Osteocyte (in vitro differentiated cells): ENCODE data around the gene TRDN. TPM values are rescaled to one million over a fixed set of nuclear protein-coding genes. Genes with fewer than 3 reads are reported as not detected.

Source experiments
- DNase-seq: peaks from one replicate; pipeline ENCODE4 v3.0.0; 2021; ENCODE audit warnings: mixed read lengths; ENCODE audit not compliant: unreplicated experiment; ENCODE audit errors: extremely low spot score
- H3K27ac Mint-ChIP-seq: one replicate; pipeline ENCODE4 v1.8.0; 2021; ENCODE audit warnings: mild to moderate bottlenecking, mixed read lengths; ENCODE audit not compliant: unreplicated experiment
- H3K27me3 Mint-ChIP-seq: one replicate; pipeline ENCODE4 v1.8.0; 2021; ENCODE audit warnings: mixed read lengths; ENCODE audit not compliant: unreplicated experiment
- H3K36me3 Mint-ChIP-seq: one replicate; pipeline ENCODE4 v1.8.0; 2021; ENCODE audit warnings: mixed read lengths; ENCODE audit not compliant: unreplicated experiment
- H3K4me1 Mint-ChIP-seq: one replicate; pipeline ENCODE4 v1.8.0; 2021; ENCODE audit warnings: mixed read lengths; ENCODE audit not compliant: unreplicated experiment
- H3K4me3 Mint-ChIP-seq: one replicate; pipeline ENCODE4 v1.8.0; 2021; ENCODE audit warnings: mild to moderate bottlenecking, moderate library complexity, mixed read lengths; ENCODE audit not compliant: unreplicated experiment
- H3K9me3 Mint-ChIP-seq: one replicate; pipeline ENCODE4 v1.8.0; 2021; ENCODE audit warnings: mixed read lengths; ENCODE audit not compliant: unreplicated experiment
- CTCF ChIP-seq: fragments of 200-600 bp; sonication (generic); IDR thresholded peaks from 2 replicates; pipeline ENCODE4 v1.5.0; 2021; ENCODE audit warnings: antibody characterized with exemption, mild to moderate bottlenecking, moderate library complexity
- total RNA-seq: library from RNA; stranded (reverse); gene quantifications from 2 replicates; pipeline ENCODE4 v1.2.1, GENCODE V29; 2021

TRDN gene
- total RNA-seq, 1 donor from 2014 or later, result not detected

- no peaks in the 10 kb centered on the region for H3K36me3 Mint-ChIP-seq
- TF ChIP-seq CTCF, result no peak
- no peak overlapping the region for H3K27ac Mint-ChIP-seq
- no peaks in the 10 kb centered on the region for H3K9me3 Mint-ChIP-seq
- DNase-seq, result no peak
- no peaks in the 10 kb centered on the region for H3K4me1 Mint-ChIP-seq
- H3K4me3 Mint-ChIP-seq, result no peak overlapping the region
- H3K27me3 Mint-ChIP-seq, result no peaks in the 10 kb centered on the region
These were observed 412.7 kb downstream of the TRDN start for GRCh38 chr6:123224077-123224476.

GRCh38 chr6:123223461-123223860 is 413.3 kb downstream of the TRDN start:
- TF ChIP-seq CTCF, result no peak
- no peak for DNase-seq
- Mint-ChIP-seq H3K4me3 (no peak overlapping the region), H3K4me1 (no peaks in the 10 kb centered on the region), H3K27ac (no peak overlapping the region), H3K9me3 (no peaks in the 10 kb centered on the region), H3K36me3 (no peaks in the 10 kb centered on the region), H3K27me3 (no peaks in the 10 kb centered on the region)

GRCh38 chr6:123215211-123215610 is 421.5 kb downstream of the TRDN start:
- Mint-ChIP-seq H3K9me3 (no peaks in the 10 kb centered on the region), H3K36me3 (no peaks in the 10 kb centered on the region), H3K4me3 (no peak overlapping the region), H3K4me1 (no peaks in the 10 kb centered on the region), H3K27ac (no peak overlapping the region), H3K27me3 (no peaks in the 10 kb centered on the region)
- no peak for DNase-seq
- TF ChIP-seq CTCF, result no peak

- H3K27me3 Mint-ChIP-seq, result no peaks in the 10 kb centered on the region
- no peak overlapping the region for H3K4me3 Mint-ChIP-seq
- TF ChIP-seq CTCF, result no peak
- no peak for DNase-seq
- H3K27ac Mint-ChIP-seq, result no peak overlapping the region
- H3K4me1 Mint-ChIP-seq, result no peaks in the 10 kb centered on the region
- no peaks in the 10 kb centered on the region for H3K36me3 Mint-ChIP-seq
- H3K9me3 Mint-ChIP-seq, result no peaks in the 10 kb centered on the region
These were observed 422.3 kb downstream of the TRDN start for GRCh38 chr6:123214433-123214832.

- Mint-ChIP-seq H3K27me3 (no peaks in the 10 kb centered on the region), H3K27ac (no peak overlapping the region), H3K4me1 (no peaks in the 10 kb centered on the region), H3K9me3 (no peaks in the 10 kb centered on the region), H3K36me3 (no peaks in the 10 kb centered on the region), H3K4me3 (no peak overlapping the region)
- DNase-seq, result no peak
- TF ChIP-seq CTCF, result no peak
These were observed 422.8 kb downstream of the TRDN start for GRCh38 chr6:123213921-123214320.
